AG04450 (cell line): ENCODE data around the gene NME2. TPM values are rescaled to one million over a fixed set of nuclear protein-coding genes. Genes with fewer than 3 reads are reported as not detected.

Source experiments
- CTCF ChIA-PET: fragments of 300-600, 350-600 bp; formaldehyde crosslinking; extraction: SDS; loops from one replicate; lab custom pipeline; 2022; ENCODE audit warnings: antibody characterized with exemption, inconsistent platforms; lab: Charles Lee
- POLR2A ChIA-PET: fragments of 350-600 bp; formaldehyde crosslinking; extraction: SDS; loops from one replicate; lab custom pipeline; 2021; ENCODE audit warnings: antibody characterized with exemption, inconsistent platforms; lab: Yijun Ruan, JAX
- DNase-seq: peaks from one replicate; pipeline ENCODE4 v3.0.0-alpha.2; 2011; ENCODE audit warnings: low read depth, low spot score
- H3K27ac ChIP-seq: one replicate; pipeline ENCODE4 v1.5.1; 2012; ENCODE audit warnings: low read depth, low read length, control low read depth
- H3K27me3 ChIP-seq: one replicate; pipeline ENCODE4 v1.6.0; 2012; ENCODE audit warnings: low read length; ENCODE audit not compliant: control insufficient read depth, insufficient read depth
- H3K4me3 ChIP-seq: 2 replicates; pipeline ENCODE4 v1.5.1; 2011; ENCODE audit warnings: mild to moderate bottlenecking, low read depth, low read length, control low read depth
- H3K9me3 ChIP-seq: 2 replicates; pipeline ENCODE4 v1.5.1; 2012; ENCODE audit warnings: low read length; ENCODE audit not compliant: control insufficient read depth, insufficient read depth
- polyA plus RNA-seq: library from polyadenylated mRNA; depleted of rRNA; stranded (reverse); fragments of >200 nt; gene quantifications from 2 replicates; pipeline ENCODE4 v1.2.3, GENCODE V29; 2011
- TF ChIP-seq, protein P1 (sequence below): IDR thresholded peaks from 2 replicates; pipeline ENCODE4 v1.5.1; 2011; ENCODE audit warnings: low read depth, low read length, control low read depth, inconsistent platforms

NME2 gene
- polyA plus RNA-seq, 1 experiment: 823 TPM

DNA sequence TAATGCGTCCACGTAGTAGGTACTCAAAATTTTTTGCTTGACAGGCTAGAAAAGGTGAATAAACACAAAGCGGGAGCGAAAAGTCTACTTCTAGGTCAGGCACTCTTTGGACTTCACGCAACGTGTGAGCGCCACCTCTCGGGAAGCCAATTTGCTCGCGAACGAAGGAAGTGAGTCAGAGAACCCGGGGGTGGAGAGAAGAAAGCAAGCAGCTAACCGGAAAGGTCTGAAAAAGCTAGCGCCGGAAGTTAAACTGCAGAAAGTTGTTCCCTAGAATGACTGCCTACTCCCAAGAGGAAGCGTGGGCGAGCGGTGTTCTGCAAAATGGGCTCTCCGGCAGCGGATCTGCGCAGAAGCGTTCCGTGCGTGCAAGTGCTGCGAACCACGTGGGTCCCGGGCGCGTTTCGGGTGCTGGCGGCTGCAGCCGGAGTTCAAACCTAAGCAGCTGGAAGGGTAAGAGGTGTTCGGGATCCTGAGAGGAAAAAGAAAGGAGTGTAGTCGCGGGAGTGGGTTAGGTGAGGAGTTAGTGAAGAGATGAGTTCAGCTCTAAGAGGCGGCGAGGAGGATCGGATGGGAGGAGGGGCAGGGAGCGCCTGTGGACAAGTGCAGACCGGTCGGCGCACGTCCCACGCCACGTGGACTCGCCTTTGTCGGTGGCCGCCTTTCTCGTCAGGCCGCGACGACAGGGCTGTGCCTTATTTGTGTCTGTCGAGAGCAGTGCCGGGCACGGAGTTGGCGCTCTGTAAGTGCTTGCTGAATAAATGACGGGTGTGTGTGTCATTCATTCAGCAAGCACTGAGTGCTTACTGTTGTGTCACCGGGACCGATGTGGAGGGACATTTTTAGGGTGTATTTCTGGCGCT is 12.8 kb upstream of the NME2 start, which contains the start of gene NME1:
NME1 (plus strand) TSS at position 350 of the 863 bp plus-strand sequence. CDS start 2,096 bp downstream, outside the sequence.
- TF ChIP-seq, protein P1, sequence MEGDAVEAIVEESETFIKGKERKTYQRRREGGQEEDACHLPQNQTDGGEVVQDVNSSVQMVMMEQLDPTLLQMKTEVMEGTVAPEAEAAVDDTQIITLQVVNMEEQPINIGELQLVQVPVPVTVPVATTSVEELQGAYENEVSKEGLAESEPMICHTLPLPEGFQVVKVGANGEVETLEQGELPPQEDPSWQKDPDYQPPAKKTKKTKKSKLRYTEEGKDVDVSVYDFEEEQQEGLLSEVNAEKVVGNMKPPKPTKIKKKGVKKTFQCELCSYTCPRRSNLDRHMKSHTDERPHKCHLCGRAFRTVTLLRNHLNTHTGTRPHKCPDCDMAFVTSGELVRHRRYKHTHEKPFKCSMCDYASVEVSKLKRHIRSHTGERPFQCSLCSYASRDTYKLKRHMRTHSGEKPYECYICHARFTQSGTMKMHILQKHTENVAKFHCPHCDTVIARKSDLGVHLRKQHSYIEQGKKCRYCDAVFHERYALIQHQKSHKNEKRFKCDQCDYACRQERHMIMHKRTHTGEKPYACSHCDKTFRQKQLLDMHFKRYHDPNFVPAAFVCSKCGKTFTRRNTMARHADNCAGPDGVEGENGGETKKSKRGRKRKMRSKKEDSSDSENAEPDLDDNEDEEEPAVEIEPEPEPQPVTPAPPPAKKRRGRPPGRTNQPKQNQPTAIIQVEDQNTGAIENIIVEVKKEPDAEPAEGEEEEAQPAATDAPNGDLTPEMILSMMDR: peak; percentile 86
- DNase-seq: peak; percentile 99
- Histone ChIP-seq H3K27me3 (no peaks in the 10 kb centered on the region), H3K9me3 (no peaks in the 10 kb centered on the region; the same call in 1 of the 2 replicates), H3K27ac (peak within 1 kb of the TSS; percentile 65), H3K4me3 (peak within 1 kb of the TSS; percentile 92)
- ChIA-PET CTCF (interaction anchor here (0.6 to 7.4 kb wide), 39 partner anchors 9 to 305 kb away, joined by 3 to 204 read pairs (median 4); partner anchors contain the start of gene SPAG9), POLR2A (interaction anchor here (0.8 to 1.0 kb wide), 4 partner anchors 12 to 208 kb away, joined by 3 to 10 read pairs (median 4); partner anchors contain the start of genes NME2 and SPAG9)

DNA sequence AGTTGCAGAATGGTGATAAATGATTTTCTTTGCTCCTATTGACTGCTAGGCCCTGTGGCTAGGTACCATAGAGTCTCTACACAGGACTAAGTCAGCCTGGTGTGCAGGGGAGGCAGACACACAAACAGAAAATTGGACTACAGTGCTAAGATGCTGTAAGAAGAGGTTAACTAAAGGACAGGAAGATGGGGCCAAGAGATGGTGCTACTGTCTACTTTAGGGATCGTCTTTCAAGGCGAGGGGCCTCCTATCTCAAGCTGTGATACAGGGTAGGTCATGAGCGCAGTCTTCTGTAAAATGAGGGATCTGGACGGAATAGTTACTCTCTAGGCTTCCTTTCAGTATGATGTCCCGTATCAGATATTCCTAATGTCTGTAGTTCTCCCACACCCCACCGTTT is 12.0 kb upstream of the NME2 start:
- TF ChIP-seq, protein P1: no peak
- H3K9me3 ChIP-seq: no peaks in the 10 kb centered on the region; the same call in 1 of the 2 replicates
- peak overlapping the region; percentile 92 for H3K4me3 ChIP-seq
- H3K27ac ChIP-seq: no peak overlapping the region
- no peaks in the 10 kb centered on the region for H3K27me3 ChIP-seq
- ChIA-PET CTCF (interaction anchor here (1.7 to 7.4 kb wide), 2 partner anchors 152 to 153 kb away, joined by 9 to 204 read pairs; no protein-coding TSS in a partner anchor), POLR2A (interaction anchor here (0.7 kb wide), 1 partner anchor 16 kb away, joined by 3 read pairs; no protein-coding TSS in a partner anchor)
- no peak for DNase-seq

DNA sequence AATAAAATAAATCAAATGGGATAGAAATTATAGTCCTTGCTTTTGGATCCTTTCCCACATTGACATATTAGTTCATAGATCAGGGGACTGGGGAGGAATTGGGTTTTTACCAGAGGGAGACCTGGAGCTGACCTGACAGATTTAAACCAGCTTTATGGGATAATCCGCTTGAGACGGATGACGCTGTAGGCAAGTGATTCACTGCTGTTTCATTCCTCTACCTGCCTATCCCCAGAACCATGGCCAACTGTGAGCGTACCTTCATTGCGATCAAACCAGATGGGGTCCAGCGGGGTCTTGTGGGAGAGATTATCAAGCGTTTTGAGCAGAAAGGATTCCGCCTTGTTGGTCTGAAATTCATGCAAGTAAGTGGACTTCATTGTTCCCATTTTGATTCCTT is 10.8 kb upstream of the NME2 start:
- H3K9me3 ChIP-seq: no peaks in the 10 kb centered on the region; the same call in 1 of the 2 replicates
- no peak overlapping the region for H3K4me3 ChIP-seq
- H3K27me3 ChIP-seq: no peaks in the 10 kb centered on the region
- TF ChIP-seq, protein P1: no peak
- CTCF ChIA-PET: interaction anchor here (0.6 to 1.7 kb wide), 2 partner anchors 42 to 155 kb away, joined by 3 to 9 read pairs; no protein-coding TSS in a partner anchor
- POLR2A ChIA-PET: no interaction called here
- no peak overlapping the region for H3K27ac ChIP-seq
- DNase-seq: no peak

DNA sequence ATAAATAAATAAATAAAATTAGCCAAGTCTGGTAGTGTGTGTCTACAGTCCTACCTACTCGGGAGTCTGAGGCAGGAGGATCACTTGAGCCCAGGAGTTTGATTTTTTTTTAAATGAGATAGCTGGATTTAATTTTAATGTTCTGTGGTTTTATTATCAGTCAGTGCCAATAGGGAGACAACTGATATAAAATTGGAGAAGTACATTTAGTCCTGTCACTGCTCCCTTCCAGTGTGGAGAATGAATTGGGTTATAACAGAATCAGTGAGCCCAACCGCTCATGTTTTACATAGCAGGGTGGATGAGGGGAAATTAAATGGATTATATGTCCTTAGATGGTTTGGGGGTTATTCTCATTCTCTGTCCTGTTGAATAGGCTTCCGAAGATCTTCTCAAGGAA is 6.6 kb upstream of the NME2 start:
- ChIA-PET CTCF (no interaction called here), POLR2A (no interaction called here)
- H3K27me3 ChIP-seq: no peaks in the 10 kb centered on the region
- DNase-seq: no peak
- H3K9me3 ChIP-seq: no peaks in the 10 kb centered on the region
- TF ChIP-seq, protein P1: no peak
- no peak overlapping the region for H3K27ac ChIP-seq
- H3K4me3 ChIP-seq: no peak overlapping the region
